NCI-H187 treated with DMSO at 0.1 percent for 48 hours (cell line): Measurements from ENCODE around the gene C10orf71.

ENCODE experiments used
- DNase-seq: peaks from one replicate; lab custom pipeline; 2025; lab: John Stamatoyannopoulos, UW

C10orf71 gene

GRCh38 chr10:49360271-49361177, 61.6 kb downstream of the C10orf71 start:
- no peak for DNase-seq

GRCh38 chr10:49361178-49361554, 62.2 kb downstream of the C10orf71 start:
- no peak for DNase-seq

- no peak for DNase-seq
Observed at GRCh38 chr10:49361735-49362568, 63.0 kb downstream of the C10orf71 start.

- no peak for DNase-seq
Observed at GRCh38 chr10:49362596-49363260, 63.8 kb downstream of the C10orf71 start.

GRCh38 chr10:49363309-49364031, 64.5 kb downstream of the C10orf71 start:
- DNase-seq, result no peak

- no peak for DNase-seq
Observed at GRCh38 chr10:49364051-49364450, 65.1 kb downstream of the C10orf71 start.

- DNase-seq, result no peak
Observed at GRCh38 chr10:49364747-49365146, 65.8 kb downstream of the C10orf71 start.

- DNase-seq, result no peak
Observed at GRCh38 chr10:49365275-49365674, 66.3 kb downstream of the C10orf71 start.

- no peak for DNase-seq
Observed at GRCh38 chr10:49365675-49366415, 66.9 kb downstream of the C10orf71 start.

- DNase-seq, result no peak
Observed at GRCh38 chr10:49366460-49366859, 67.5 kb downstream of the C10orf71 start.

- no peak for DNase-seq
Observed at GRCh38 chr10:49367600-49367999, 68.6 kb downstream of the C10orf71 start.

- no peak for DNase-seq
Observed at GRCh38 chr10:49368256-49368655, 69.3 kb downstream of the C10orf71 start.

GRCh38 chr10:49369216-49370162, 70.5 kb downstream of the C10orf71 start:
- no peak for DNase-seq

- DNase-seq, result no peak
Observed at GRCh38 chr10:49370326-49371100, 71.5 kb downstream of the C10orf71 start.

- DNase-seq, result no peak
Observed at GRCh38 chr10:49371967-49372366, 73.0 kb downstream of the C10orf71 start.

GRCh38 chr10:49373361-49373760, 74.4 kb downstream of the C10orf71 start:
- DNase-seq, result no peak

- DNase-seq, result no peak
Observed at GRCh38 chr10:49374740-49375139, 75.8 kb downstream of the C10orf71 start.

GRCh38 chr10:49375611-49376010, 76.6 kb downstream of the C10orf71 start:
- no peak for DNase-seq
